GM21515 (cell line): ENCODE measurements around the gene OTUB1.

Experiments used
- ATAC-seq: cut with Tn5 transposase; IDR thresholded peaks from one replicate; pipeline ENCODE4 v1.9.1; 2021; ENCODE audit not compliant: unreplicated experiment

The OTUB1 gene

GRCh38 chr11:63974259-63975143, 11.7 kb upstream of the OTUB1 start, which contains the start of gene COX8A:
Gene COX8A (plus strand): TSS chr11:63974620. CDS start chr11:63974681, 61 bp downstream.
- ATAC-seq = peak; percentile 93

GRCh38 chr11:63978551-63979239, 7.5 kb upstream of the OTUB1 start:
- ATAC-seq = no peak

GRCh38 chr11:63979426-63979825, 6.8 kb upstream of the OTUB1 start:
- no peak for ATAC-seq

DNA sequence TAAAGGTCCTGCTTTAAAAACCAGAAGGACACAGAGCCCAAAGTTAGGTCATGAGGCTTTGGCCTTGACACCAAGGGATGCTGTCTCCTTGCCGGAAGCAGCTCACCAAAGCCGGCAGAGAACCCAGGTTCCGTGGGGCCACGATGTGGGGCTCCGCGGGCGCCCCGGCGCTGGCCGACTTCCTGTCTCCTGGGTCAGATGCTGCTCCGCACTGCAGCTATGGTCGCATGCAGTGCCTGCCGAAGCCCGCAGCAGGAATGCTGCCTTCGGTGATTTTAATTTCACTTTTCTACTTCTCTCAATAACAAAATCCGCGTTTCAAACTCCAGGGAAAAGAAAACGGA, 454 bp upstream of the OTUB1 start:
- no peak for ATAC-seq

DNA sequence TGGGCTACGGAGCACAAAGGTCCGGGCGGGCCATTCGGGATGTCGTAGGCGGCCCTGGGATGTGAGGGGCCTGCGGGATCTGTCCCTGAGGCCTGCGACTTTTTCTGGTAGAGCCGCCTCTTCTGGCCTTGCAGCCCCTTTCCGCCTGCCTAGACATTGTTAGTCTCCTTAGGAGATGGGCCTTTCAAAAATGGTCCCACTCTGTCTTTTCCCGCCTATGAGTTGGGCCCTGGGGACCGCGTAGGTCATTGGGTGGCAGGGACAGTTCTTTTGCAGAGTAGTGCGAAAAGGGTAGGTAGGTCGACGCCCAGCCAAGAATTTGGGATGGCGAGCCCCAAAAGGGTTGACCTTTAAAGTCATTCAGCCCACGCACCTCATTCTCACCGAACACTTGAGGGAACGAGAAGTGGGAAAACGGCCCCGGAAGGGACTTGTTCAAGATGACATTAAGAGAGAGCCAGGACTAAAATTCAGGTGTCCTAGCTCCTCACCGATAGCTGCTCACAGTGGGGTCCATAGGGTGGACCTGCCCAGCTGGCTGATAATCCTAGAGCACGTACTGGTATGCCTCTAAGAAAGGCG, 785 bp downstream of the OTUB1 start:
- ATAC-seq = no peak

- ATAC-seq = no peak
Measured at GRCh38 chr11:63991558-63991957, 5.3 kb downstream of the OTUB1 start.

GRCh38 chr11:63993100-63993499, 6.9 kb downstream of the OTUB1 start:
- no peak for ATAC-seq

DNA sequence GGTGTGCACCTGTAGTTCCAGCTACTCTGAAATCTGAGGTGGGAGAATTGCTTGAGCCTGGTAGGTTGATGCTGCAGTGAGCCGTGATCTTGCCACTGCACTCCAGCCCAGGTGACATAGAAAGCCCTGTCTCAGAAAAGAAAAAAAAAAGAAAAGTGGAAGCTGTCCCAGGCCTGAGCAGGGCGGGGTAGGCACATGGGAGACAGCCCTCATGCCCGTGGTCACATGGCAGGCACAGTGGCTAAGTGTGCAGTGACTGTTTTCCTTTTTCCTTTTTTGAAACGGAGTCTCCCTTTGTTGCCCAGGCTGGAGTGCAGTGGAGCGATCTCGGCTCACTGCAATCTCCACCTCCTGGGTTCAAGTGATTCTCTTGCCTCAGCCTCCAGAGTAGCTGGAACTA, 7.8 kb downstream of the OTUB1 start:
- no peak for ATAC-seq

- no peak for ATAC-seq
Measured at GRCh38 chr11:63996512-63996911, 10.3 kb downstream of the OTUB1 start.

DNA sequence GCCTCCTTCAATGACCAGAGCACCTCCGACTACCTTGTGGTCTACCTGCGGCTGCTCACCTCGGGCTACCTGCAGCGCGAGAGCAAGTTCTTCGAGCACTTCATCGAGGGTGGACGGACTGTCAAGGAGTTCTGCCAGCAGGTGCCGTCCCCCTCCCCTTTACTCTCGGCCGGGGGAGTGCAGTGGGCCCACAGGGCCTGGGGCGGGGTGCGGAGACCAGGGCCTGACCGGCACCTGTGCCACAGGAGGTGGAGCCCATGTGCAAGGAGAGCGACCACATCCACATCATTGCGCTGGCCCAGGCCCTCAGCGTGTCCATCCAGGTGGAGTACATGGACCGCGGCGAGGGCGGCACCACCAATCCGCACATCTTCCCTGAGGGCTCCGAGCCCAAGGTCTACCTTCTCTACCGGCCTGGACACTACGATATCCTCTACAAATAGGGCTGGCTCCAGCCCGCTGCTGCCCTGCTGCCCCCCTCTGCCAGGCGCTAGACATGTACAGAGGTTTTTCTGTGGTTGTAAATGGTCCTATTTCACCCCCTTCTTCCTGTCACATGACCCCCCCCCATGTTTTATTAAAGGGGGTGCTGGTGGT, 11.0 kb downstream of the OTUB1 start:
- no peak for ATAC-seq

DNA sequence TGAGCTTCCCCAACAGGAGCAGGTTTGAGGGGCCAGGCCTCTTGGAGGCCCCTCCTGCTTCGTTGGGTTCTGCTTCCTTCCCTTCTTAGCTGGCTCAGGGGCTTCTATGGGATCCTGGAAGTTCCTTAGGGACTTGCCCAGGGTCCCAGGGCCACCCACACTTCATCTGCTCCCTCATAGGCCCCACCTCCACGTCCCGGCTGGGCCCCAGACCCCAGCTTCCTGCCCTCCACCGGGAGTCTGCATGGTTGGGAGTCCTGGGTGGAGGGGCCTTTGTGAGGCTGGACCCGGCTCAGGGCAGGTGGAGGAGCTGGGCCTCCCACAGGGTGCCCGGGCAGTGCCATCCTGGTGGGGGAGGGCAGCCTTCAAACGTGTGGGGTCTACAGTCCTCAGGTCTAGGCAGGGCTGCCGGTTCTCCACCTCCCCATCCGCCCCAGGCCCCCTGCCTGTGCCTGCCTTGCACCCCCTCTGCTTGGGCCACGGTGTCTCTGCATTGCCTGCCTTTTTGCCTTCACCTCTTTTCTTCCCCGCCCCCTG, 11.6 kb downstream of the OTUB1 start:
- no peak for ATAC-seq

GRCh38 chr11:63998558-63999348, 12.5 kb downstream of the OTUB1 start:
- no peak for ATAC-seq

DNA sequence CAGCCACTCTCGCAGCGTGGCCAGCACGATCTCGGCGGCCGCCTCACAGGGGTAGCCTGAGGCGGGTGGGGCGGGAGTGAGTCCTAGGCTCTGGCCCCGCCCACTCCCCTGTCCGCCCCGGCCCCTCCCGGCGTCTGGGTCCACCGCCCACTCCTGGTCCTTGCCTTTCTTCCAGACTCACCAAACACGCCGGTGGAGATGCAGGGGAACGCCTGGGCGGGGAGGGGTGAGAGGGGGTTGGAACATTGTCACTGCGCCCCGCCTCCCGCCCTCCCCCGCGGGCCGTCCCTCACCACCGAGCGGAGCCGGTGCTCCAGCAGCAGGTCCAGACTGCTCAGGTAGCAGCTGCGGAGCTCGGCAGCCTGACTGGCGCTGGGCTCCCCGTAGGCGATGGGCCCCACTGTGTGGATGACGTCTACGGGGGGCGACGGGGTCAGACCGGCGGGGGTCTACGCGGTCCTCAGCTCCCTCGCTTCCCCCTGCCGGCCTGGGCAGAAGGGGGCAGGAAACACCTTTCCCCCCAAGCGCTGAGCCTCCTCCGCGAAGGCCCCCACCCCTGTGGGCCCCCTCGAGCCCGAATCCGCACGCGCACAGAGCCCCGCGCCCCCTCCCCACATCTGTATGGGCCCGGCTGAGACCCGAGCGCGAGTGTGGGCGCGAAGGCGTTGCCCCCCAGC, 13.2 kb downstream of the OTUB1 start:
- no peak for ATAC-seq

- ATAC-seq = no peak
Measured at GRCh38 chr11:64000026-64000739, 13.9 kb downstream of the OTUB1 start.

DNA sequence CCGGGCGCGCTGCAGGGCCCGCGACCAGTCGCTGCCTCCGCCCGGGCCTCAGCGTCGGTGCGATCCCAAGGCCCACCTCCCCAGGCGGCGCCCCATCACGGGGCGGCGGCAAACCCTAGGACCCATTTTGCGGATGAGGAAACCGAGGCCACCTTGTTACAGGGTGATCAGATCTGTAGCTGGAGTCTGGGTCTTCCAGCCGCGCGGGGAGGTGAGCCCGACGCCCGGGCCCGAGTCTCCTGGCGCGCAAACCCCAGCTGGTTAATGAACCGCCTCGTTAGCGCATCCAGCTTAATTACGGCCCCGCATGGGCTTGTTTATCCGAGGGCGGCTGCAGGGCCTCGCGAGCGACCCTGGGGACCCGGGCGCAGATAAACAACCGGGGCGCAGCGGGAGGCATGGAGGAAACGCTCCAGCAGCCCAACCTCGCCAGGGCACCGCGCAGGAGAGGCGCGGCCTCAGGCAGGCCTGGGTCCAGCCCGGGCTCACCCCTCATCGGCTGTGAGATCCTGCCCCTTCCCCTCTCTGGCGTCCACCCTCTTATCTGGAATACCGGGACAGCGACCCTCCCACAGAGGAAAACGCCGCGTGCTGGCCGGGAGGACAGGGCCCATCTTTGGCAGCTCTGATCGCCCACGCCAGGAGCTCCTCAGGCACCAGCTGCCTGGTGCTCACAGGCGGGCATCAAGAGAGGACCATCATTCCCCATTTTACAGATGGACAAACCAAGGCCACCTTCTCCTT, 14.7 kb downstream of the OTUB1 start:
- ATAC-seq = no peak

GRCh38 chr11:64001484-64002420, 15.5 kb downstream of the OTUB1 start:
- ATAC-seq = no peak

- no peak for ATAC-seq
Measured at GRCh38 chr11:64003807-64004589, 17.8 kb downstream of the OTUB1 start.
